CD4-positive, alpha-beta T cell treated with Interleukin-1 beta for 1 hour (primary cell): ENCODE results near the gene DENND2C.

Source experiments
- DNase-seq, 2 donors: peaks; one replicate each; pipeline ENCODE4 v3.0.0-alpha.2; 2020 to 2022

DENND2C gene

DNA sequence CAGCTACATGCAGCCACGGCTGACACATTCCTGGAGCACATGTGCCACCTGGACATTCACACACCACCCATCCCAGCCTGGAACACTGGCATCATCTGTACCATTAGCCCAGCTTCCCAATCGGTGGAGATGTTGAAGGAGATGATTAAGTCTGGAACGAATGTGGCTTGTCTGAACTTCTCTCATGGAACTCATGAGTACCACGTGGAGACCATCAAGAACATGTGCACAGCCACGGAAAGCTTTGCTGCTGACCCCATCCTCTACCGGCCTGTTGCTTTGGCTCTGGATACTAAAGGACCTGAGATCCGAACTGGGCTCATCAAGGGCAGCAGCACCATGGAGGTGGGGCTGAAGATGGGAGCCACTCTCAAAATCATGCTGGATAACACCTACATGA is 133.8 kb downstream of the DENND2C start:
- no peak for DNase-seq

DNA sequence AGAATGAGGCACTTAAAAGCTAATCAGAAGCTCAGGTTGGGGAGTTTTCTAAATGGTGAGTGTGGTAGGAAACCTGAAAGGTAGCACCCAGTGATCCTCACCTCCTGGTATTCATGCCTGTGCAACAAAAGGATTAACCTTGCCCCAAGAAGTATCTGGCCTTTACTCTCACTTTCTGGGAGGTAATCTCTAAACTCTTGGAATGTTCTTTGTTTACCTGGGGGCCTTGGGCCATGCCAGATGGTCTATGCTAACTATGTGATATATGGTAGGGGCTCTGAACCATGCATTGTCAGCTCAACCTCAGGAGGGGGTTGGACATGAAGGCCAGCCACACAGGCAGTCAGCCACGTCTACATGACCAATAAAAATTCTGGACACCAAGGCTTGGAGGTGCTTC is 134.4 kb downstream of the DENND2C start:
- DNase-seq: no peak
